ENCODE measurements around the gene APBB2. TPM values are rescaled to one million over a fixed set of nuclear protein-coding genes. Genes with fewer than 3 reads are reported as not detected.

Gene APBB2
- total and polyA plus RNA-seq, 4 donors: 4.8 to 31.5 (median 11.2) TPM

DNA sequence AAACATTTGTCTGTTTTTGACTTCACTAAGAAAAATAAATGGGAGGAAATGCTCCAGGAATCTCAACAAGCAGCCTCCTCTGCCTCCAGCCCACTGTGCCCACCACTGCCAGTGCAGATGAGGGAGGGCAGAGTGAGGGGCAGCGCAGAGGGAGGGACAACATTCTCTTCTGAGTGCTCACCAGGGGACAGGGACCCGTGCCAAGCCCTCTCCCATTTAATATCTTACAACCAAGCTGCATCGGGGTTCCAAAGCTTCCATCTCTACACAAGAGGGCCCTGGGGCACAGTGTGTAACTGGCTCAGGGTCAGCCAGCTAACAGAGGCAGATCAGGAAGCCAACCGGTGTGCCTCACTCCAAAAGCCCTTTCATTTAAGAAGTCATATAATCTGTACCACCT, 344.2 kb downstream of the APBB2 start:
- DNase-seq (ENCODE audit: low spot score): no peak

More for the DNA sequence above, 344.2 kb downstream of the APBB2 start:
- Histone ChIP-seq H3K27ac (ENCODE audit: low read depth in 1 of 2, low read length in 2 of 2) (no peak overlapping the region), H3K9ac (ENCODE audit: low read depth in 1 of 2, low read length in 2 of 2) (no peak overlapping the region), H3K4me1 (ENCODE audit: control insufficient read depth in 4 of 4, insufficient read depth in 4 of 4, low read length in 3 of 4) (no peaks in the 10 kb centered on the region), H3K36me3 (ENCODE audit: control insufficient read depth in 4 of 4, insufficient read depth in 3 of 4, low read depth in 1 of 4, low read length in 3 of 4) (peaks cover 0 to 8% (median 2%) of the 10 kb centered on the region in 4 donors), H3K9me3 (ENCODE audit: control insufficient read depth in 4 of 4, low read length in 3 of 4) (no peaks in the 10 kb centered on the region), H3K27me3 (ENCODE audit: control insufficient read depth in 4 of 4, insufficient read depth in 4 of 4, low read length in 3 of 4) (no peaks in the 10 kb centered on the region), H3K4me3 (ENCODE audit: low read depth in 1 of 3, low read length in 3 of 3) (no peak overlapping the region)
- TF ChIP-seq SP1 (IDR thresholded peaks at IDR 0.05) (no peak), HNF4G (IDR thresholded peaks at IDR 0.05) (no peak), TAF1 (conservative IDR thresholded peaks at IDR 0.05) (no peak), GABPA (IDR thresholded peaks at IDR 0.05 in 1 of 2, conservative IDR thresholded peaks at IDR 0.05 in 1 of 2) (no peak), EGR1 (IDR thresholded peaks at IDR 0.05; ENCODE audit: low read depth in 2 of 2) (no peak), YY1 (IDR thresholded peaks at IDR 0.05) (no peak), RXRA (IDR thresholded peaks at IDR 0.05) (no peak), HNF4A (conservative IDR thresholded peaks at IDR 0.05) (no peak), FOXA1 (IDR thresholded peaks at IDR 0.05) (no peak), MAX (IDR thresholded peaks at IDR 0.05) (no peak), CTCF (IDR thresholded peaks at IDR 0.05; ENCODE audit: low read depth, low read length, missing input control) (no peak), FOXA2 (IDR thresholded peaks at IDR 0.05) (no peak), REST (IDR thresholded peaks at IDR 0.05) (no peak), NR2F2 (IDR thresholded peaks at IDR 0.05) (no peak), JUND (IDR thresholded peaks at IDR 0.05) (no peak), RAD21 (IDR thresholded peaks at IDR 0.05) (no peak)
- TF ChIP-seq, protein P1, sequence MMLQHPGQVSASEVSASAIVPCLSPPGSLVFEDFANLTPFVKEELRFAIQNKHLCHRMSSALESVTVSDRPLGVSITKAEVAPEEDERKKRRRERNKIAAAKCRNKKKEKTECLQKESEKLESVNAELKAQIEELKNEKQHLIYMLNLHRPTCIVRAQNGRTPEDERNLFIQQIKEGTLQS (IDR thresholded peaks at IDR 0.05): no peak
- TF ChIP-seq, protein P2, sequence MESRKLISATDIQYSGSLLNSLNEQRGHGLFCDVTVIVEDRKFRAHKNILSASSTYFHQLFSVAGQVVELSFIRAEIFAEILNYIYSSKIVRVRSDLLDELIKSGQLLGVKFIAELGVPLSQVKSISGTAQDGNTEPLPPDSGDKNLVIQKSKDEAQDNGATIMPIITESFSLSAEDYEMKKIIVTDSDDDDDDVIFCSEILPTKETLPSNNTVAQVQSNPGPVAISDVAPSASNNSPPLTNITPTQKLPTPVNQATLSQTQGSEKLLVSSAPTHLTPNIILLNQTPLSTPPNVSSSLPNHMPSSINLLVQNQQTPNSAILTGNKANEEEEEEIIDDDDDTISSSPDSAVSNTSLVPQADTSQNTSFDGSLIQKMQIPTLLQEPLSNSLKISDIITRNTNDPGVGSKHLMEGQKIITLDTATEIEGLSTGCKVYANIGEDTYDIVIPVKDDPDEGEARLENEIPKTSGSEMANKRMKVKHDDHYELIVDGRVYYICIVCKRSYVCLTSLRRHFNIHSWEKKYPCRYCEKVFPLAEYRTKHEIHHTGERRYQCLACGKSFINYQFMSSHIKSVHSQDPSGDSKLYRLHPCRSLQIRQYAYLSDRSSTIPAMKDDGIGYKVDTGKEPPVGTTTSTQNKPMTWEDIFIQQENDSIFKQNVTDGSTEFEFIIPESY (IDR thresholded peaks at IDR 0.05): no peak
- 94% methylated on average over 4 of the region's 4 CpGs for WGBS

All from liver (tissue), 9 donors.